Right hindlimb (tissue), 1 donor: Measurements from ENCODE around the gene NAPG.
A peak's percentile ranks its signal among the peaks of the same experiment; 100 is the strongest.
"Not testable (repeated sequence)": the region's sequence is repeated elsewhere in the genome, so short reads cannot be mapped to it uniquely, and the experiment has no call there.

Experiments
- DNase-seq: peaks from one replicate; pipeline ENCODE4 v3.0.0-alpha.2; 2018

Gene NAPG

GRCh38 chr18:10525697-10526560 lies at the start of gene NAPG:
Gene NAPG, plus strand, starts transcription at chr18:10526027. Its CDS starts 76 bp downstream, at chr18:10526103.
- peak; percentile 95 for DNase-seq

- no peak for DNase-seq
Measured at GRCh38 chr18:10476338-10476791, 49.5 kb upstream of the NAPG start.

GRCh38 chr18:10477121-10477862 lies 48.5 kb upstream of the NAPG start:
- DNase-seq = no peak

GRCh38 chr18:10477863-10478260 lies 48.0 kb upstream of the NAPG start:
- DNase-seq = no peak

- no peak for DNase-seq
Measured at GRCh38 chr18:10481831-10482230, 44.0 kb upstream of the NAPG start.

GRCh38 chr18:10482363-10482984 lies 43.4 kb upstream of the NAPG start:
- no peak for DNase-seq

- DNase-seq = no peak
Measured at GRCh38 chr18:10482985-10483949, 42.6 kb upstream of the NAPG start.

- DNase-seq = no peak
Measured at GRCh38 chr18:10485475-10485874, 40.4 kb upstream of the NAPG start.

GRCh38 chr18:10486362-10486761 lies 39.5 kb upstream of the NAPG start:
- DNase-seq = no peak

GRCh38 chr18:10487154-10487553 lies 38.7 kb upstream of the NAPG start:
- no peak for DNase-seq

- DNase-seq = no peak
Measured at GRCh38 chr18:10488017-10488416, 37.8 kb upstream of the NAPG start.

- DNase-seq = no peak
Measured at GRCh38 chr18:10490401-10491165, 35.2 kb upstream of the NAPG start.

GRCh38 chr18:10495936-10496335 lies 29.9 kb upstream of the NAPG start:
- DNase-seq = no peak

GRCh38 chr18:10497206-10497749 lies 28.5 kb upstream of the NAPG start:
- DNase-seq = no peak

GRCh38 chr18:10499230-10499629 lies 26.6 kb upstream of the NAPG start:
- DNase-seq = no peak

- DNase-seq = no peak
Measured at GRCh38 chr18:10500038-10500437, 25.8 kb upstream of the NAPG start.

- no peak for DNase-seq
Measured at GRCh38 chr18:10504723-10505122, 21.1 kb upstream of the NAPG start.

- not testable (repeated sequence) for DNase-seq
Measured at GRCh38 chr18:10505892-10506291, 19.9 kb upstream of the NAPG start.

- no peak for DNase-seq
Measured at GRCh38 chr18:10508591-10508990, 17.2 kb upstream of the NAPG start.

GRCh38 chr18:10511236-10511635 lies 14.6 kb upstream of the NAPG start:
- DNase-seq = no peak

GRCh38 chr18:10514082-10514481 lies 11.7 kb upstream of the NAPG start:
- no peak for DNase-seq
